IMR-90 (cell line): ENCODE data around the gene MRPL1. TPM values are rescaled to one million over a fixed set of nuclear protein-coding genes. Genes with fewer than 3 reads are reported as not detected.

ENCODE experiments used
- ATAC-seq: fragments of 200-7000 bp; cut with Tn5 transposase; 2 replicates; pipeline ENCODE4 v1.9.1; 2020; ENCODE audit warnings: low read depth, mild to moderate bottlenecking, moderate library complexity
- BruUV-seq: library from RNA; stranded (reverse); fragments of 400-500 nt; replicated peaks from 2 replicates; lab custom pipeline; 2021; lab: Mats Ljungman, UMichigan
- CTCF ChIA-PET: fragments of 300-600 bp; formaldehyde crosslinking; extraction: SDS; loops from one replicate; lab custom pipeline; 2021; ENCODE audit warnings: antibody characterized with exemption; lab: Yijun Ruan, JAX
- POLR2A ChIA-PET: fragments of 300-600 bp; sonication (Branson Sonifier 250); formaldehyde crosslinking; loops from one replicate; lab custom pipeline; 2022; ENCODE audit warnings: antibody characterized with exemption; ENCODE audit not compliant: unreplicated experiment; lab: Charles Lee
- DNase-seq: peaks from one replicate; pipeline ENCODE4 v3.0.0; 2013
- H2AFZ ChIP-seq: replicated peaks from 2 replicates; pipeline ENCODE3; 2013; ENCODE audit warnings: low read length, mild to moderate bottlenecking; ENCODE audit not compliant: poor library complexity
- H2AK5ac ChIP-seq: 2 replicates; pipeline ENCODE4 v1.6.1; 2013; ENCODE audit warnings: low read depth, low read length, inconsistent platforms
- H2AK9ac ChIP-seq: replicated peaks from 2 replicates; pipeline ENCODE3; 2013; ENCODE audit warnings: mild to moderate bottlenecking, low read depth, low read length, moderate library complexity; ENCODE audit not compliant: poor library complexity
- H2BK120ac ChIP-seq: 2 replicates; pipeline ENCODE4 v1.6.1; 2013; ENCODE audit warnings: low read depth, low read length, inconsistent platforms
- H2BK15ac ChIP-seq: 3 replicates; pipeline ENCODE4 v1.6.1; 2013; ENCODE audit warnings: low read depth, low read length, inconsistent platforms
- H2BK20ac ChIP-seq: 2 replicates; pipeline ENCODE4 v1.6.1; 2013; ENCODE audit warnings: low read depth, mild to moderate bottlenecking, inconsistent platforms, low read length, moderate library complexity
- H2BK5ac ChIP-seq: 2 replicates; pipeline ENCODE4 v1.6.1; 2013; ENCODE audit warnings: mild to moderate bottlenecking, low read depth, low read length, inconsistent platforms; ENCODE audit not compliant: poor library complexity, severe bottlenecking
- H3K14ac ChIP-seq: replicated peaks from 2 replicates; pipeline ENCODE4 v1.6.1; 2013; ENCODE audit warnings: low read depth, low read length, inconsistent platforms
- H3K18ac ChIP-seq: 2 replicates; pipeline ENCODE4 v1.6.1; 2013; ENCODE audit warnings: low read depth, low read length, control low read depth
- H3K23ac ChIP-seq: 2 replicates; pipeline ENCODE4 v1.6.1; 2013; ENCODE audit warnings: low read depth, low read length, inconsistent platforms
- H3K27ac ChIP-seq: 2 replicates; pipeline ENCODE4 v1.5.1; 2013; ENCODE audit warnings: mild to moderate bottlenecking, control low read depth, low read length; ENCODE audit not compliant: insufficient read depth
- H3K27me3 ChIP-seq: 2 replicates; pipeline ENCODE4 v1.6.1; 2013; ENCODE audit warnings: low read length; ENCODE audit not compliant: control insufficient read depth, insufficient read depth
- H3K36me3 ChIP-seq: 2 replicates; pipeline ENCODE4 v1.6.1; 2013; ENCODE audit warnings: low read length, mixed read lengths; ENCODE audit not compliant: control insufficient read depth, insufficient read depth
- H3K4ac ChIP-seq: 2 replicates; pipeline ENCODE4 v1.6.1; 2013; ENCODE audit warnings: low read depth, low read length, inconsistent platforms
- H3K4me1 ChIP-seq: 2 replicates; pipeline ENCODE4 v1.6.1; 2013; ENCODE audit warnings: low read length, mixed read lengths; ENCODE audit not compliant: control insufficient read depth, insufficient read depth
- H3K4me2 ChIP-seq: 2 replicates; pipeline ENCODE4 v1.6.1; 2013; ENCODE audit warnings: low read depth, mild to moderate bottlenecking, control low read depth, low read length, moderate library complexity
- H3K4me3 ChIP-seq: 2 replicates; pipeline ENCODE4 v1.5.1; 2013; ENCODE audit warnings: low read depth, mild to moderate bottlenecking, control low read depth, low read length, moderate library complexity; ENCODE audit not compliant: insufficient read depth
- H3K56ac ChIP-seq: 2 replicates; pipeline ENCODE4 v1.6.1; 2013; ENCODE audit warnings: low read length, inconsistent platforms; ENCODE audit not compliant: insufficient read depth; ENCODE audit errors: extremely low read depth
- H3K79me1 ChIP-seq, 2 experiments: 2 replicates each; pipeline ENCODE4 v1.6.1; 2013; ENCODE audit warnings: low read length in 2 of 2, inconsistent platforms in 1 of 2, low read depth in 1 of 2
- H3K9ac ChIP-seq: 2 replicates; pipeline ENCODE4 v1.6.1; 2013; ENCODE audit warnings: low read depth, low read length, control low read depth
- H3K9me1 ChIP-seq: 2 replicates; pipeline ENCODE4 v1.6.1; 2013; ENCODE audit warnings: low read length, inconsistent platforms; ENCODE audit not compliant: insufficient read depth
- H3K9me3 ChIP-seq: 2 replicates; pipeline ENCODE4 v1.6.1; 2013; ENCODE audit warnings: low read length; ENCODE audit not compliant: control insufficient read depth, insufficient read depth
- H4K20me1 ChIP-seq: 2 replicates; pipeline ENCODE4 v1.6.1; 2013; ENCODE audit warnings: low read length, inconsistent platforms; ENCODE audit not compliant: insufficient read depth
- H4K5ac ChIP-seq: 2 replicates; pipeline ENCODE4 v1.6.1; 2013; ENCODE audit warnings: mild to moderate bottlenecking, low read depth, low read length, control low read depth
- H4K8ac ChIP-seq, 2 experiments: 2 replicates each; pipeline ENCODE4 v1.6.1; 2013; ENCODE audit warnings: low read depth in 2 of 2, low read length in 2 of 2, control low read depth in 1 of 2, inconsistent platforms in 1 of 2
- H4K91ac ChIP-seq: 2 replicates; pipeline ENCODE4 v1.6.1; 2013; ENCODE audit warnings: low read depth, low read length, inconsistent platforms; ENCODE audit not compliant: insufficient read depth
- BHLHE40 ChIP-seq: fragments of 150-350 bp; IDR thresholded peaks from 2 replicates; pipeline ENCODE4 v1.6.1; 2016; ENCODE audit warnings: mild to moderate bottlenecking, low read depth, low read length
- CEBPB ChIP-seq: IDR thresholded peaks from 2 replicates; pipeline ENCODE4 v1.6.1; 2012; ENCODE audit warnings: low read depth, low read length, improper control_type of control experiment
- CHD1 ChIP-seq: IDR thresholded peaks from 2 replicates; pipeline ENCODE4 v1.6.1; 2012; ENCODE audit warnings: low read depth, low read length, improper control_type of control experiment
- MAFK ChIP-seq: IDR thresholded peaks from 2 replicates; pipeline ENCODE4 v1.6.1; 2012; ENCODE audit warnings: low read depth, low read length, improper control_type of control experiment
- MAZ ChIP-seq: IDR thresholded peaks from 2 replicates; pipeline ENCODE4 v1.6.1; 2012; ENCODE audit warnings: low read depth, mild to moderate bottlenecking, low read length, improper control_type of control experiment, moderate library complexity, borderline replicate concordance
- MXI1 ChIP-seq: IDR thresholded peaks from 2 replicates; pipeline ENCODE4 v1.6.1; 2012; ENCODE audit warnings: low read depth, mild to moderate bottlenecking, low read length, moderate library complexity, borderline replicate concordance
- WGBS, 2 experiments: methylation state at CpG; one replicate each; pipeline versions ENCODE4 v1.1.5 to v1.1.7; 2013; ENCODE audit warnings: missing lambda C conversion rate in 2 of 2; ENCODE audit not compliant: insufficient read length in 1 of 2; ENCODE audit errors: extremely low coverage in 2 of 2; 5-methylcytosine and 5-hydroxymethylcytosine counted together
- dilution Hi-C: fragments of 300-500 bp; cut with HindIII; formaldehyde crosslinking; loops from one replicate; pipeline ENCODE4 v1.14.3; 2018; ENCODE audit warnings: low sequenced_read_pairs; ENCODE audit not compliant: unreplicated experiment
- in situ Hi-C: fragments of 300-500 bp; cut with MboI; formaldehyde crosslinking; loops from 3 replicates; pipeline ENCODE4 v1.14.3; 2019; ENCODE audit warnings: low sequenced_read_pairs, inconsistent platforms, mixed read lengths
- intact Hi-C: fragments of 100-400 bp; cut with micrococcal nuclease; formaldehyde crosslinking; loops from 2 replicates; pipeline ENCODE4 v1.10.0; 2022
- polyA plus RNA-seq, 3 experiments: library from polyadenylated mRNA; depleted of rRNA; stranded (reverse); fragments of >200 nt; gene quantifications; 2 replicates each; pipeline ENCODE4 v1.2.3, GENCODE V29; 2012; ENCODE audit warnings: low replicate concordance in 1 of 3
- total RNA-seq: library from RNA; depleted of rRNA; stranded (reverse); fragments of >200 nt; gene quantifications from 2 replicates; pipeline ENCODE4 v1.2.3, GENCODE V29; 2012
- TF ChIP-seq, protein P1 (sequence below): fragments of 150-350 bp; IDR thresholded peaks from 2 replicates; pipeline ENCODE4 v1.6.1; 2016; ENCODE audit warnings: low read depth, mild to moderate bottlenecking, low read length, moderate library complexity, borderline replicate concordance
- TF ChIP-seq, protein P2 (sequence below): fragments of 150-350 bp; IDR thresholded peaks from 2 replicates; pipeline ENCODE4 v1.6.1; 2017; ENCODE audit warnings: mild to moderate bottlenecking, antibody characterized with exemption, low read length, low read depth

The MRPL1 gene
- total and polyA plus RNA-seq, 2 of the 4 experiments (the other 2 are of a cell fraction): 13.4 to 22.5 TPM

DNA sequence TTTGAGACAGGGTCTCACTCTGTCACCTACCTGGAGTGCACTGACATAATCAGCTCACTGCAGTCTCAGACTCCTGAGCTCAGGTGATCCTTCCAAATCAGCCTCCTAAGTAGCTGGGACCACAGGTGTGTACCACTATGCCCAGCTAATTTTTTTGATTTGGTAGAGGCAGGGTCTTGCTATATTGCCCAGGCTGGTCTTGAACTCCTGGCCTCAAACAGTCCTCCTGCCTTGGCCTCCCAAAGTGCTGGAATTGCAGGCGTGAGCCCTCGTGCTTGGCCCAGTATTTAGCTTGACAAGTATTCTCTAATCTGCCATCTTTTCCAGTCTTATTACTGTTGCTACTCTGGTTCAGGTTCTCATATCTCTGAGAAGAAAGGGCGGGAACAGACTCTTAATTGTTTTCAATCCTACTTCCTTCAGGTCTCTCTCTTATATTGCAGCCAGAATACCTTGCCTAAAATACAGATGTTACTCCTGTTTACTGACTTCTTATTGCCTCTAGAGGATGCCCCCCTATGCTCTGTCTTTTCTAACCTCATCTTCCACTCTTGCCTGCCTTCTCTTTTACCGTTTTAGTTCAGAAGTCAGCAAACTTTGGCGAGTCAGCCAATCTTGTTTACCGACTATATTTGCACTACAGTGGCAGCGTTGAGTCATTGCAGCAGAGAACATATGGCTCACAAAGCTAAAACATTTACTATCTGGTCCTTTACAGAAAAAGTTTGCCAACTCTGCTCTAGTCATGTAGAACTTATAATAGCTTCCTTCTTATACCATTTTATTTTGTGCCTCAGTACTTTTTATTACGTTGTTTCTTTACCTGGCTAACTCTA, 19.0 kb downstream of the MRPL1 start (continued):
- TF ChIP-seq CEBPB (no peak), BHLHE40 (no peak)

DNA sequence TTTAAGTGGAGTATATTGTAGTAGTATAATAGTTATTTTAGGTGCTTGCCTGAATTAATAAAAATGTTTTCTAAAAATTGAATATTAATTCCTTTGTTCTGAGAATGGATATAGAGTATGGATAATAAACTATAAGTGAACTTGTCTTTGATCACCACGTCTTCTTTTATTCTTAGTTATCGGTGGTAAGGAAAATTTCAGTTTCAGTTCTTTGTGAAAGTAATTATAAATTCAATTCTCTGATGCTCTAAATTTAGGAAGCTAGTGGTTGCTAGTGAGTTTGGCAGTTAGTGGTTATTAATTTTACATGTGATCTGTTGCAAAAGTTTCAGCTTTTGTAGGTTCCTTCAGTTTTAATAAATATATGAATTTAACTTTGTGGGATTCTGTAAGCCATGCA, 30.8 kb downstream of the MRPL1 start:
- no peak overlapping the region for H2AK9ac ChIP-seq
- CTCF ChIA-PET: interaction anchor here (0.7 to 1.3 kb wide), 3 partner anchors 10 to 21 kb away, joined by 3 read pairs; no protein-coding TSS in a partner anchor
- H3K4me3 ChIP-seq: no peak overlapping the region
- no peaks in the 10 kb centered on the region for H4K20me1 ChIP-seq
- no peak overlapping the region for H3K4me2 ChIP-seq
- no peak overlapping the region for H3K23ac ChIP-seq
- no peak overlapping the region for H3K9ac ChIP-seq
- BruUV-seq: no TSS peak
- dilution Hi-C loops: no loop called here
- H3K36me3 ChIP-seq: peaks cover 2% of the 10 kb centered on the region
- H3K4me1 ChIP-seq: no peaks in the 10 kb centered on the region
- H2BK5ac ChIP-seq: no peak overlapping the region
- H2AFZ ChIP-seq: no peak overlapping the region
- no peaks in the 10 kb centered on the region for H3K79me1 ChIP-seq
- H3K56ac ChIP-seq: no peak overlapping the region
- POLR2A ChIA-PET: interaction anchor here (1.1 kb wide), 1 partner anchor 31 kb away, joined by 3 read pairs; the partner anchor contains the start of gene MRPL1
- DNase-seq (no peak), ATAC-seq (no peak)
- no peak overlapping the region for H2BK15ac ChIP-seq
- H3K18ac ChIP-seq: no peak overlapping the region
- no peak overlapping the region for H4K91ac ChIP-seq
- no peak overlapping the region for H4K8ac ChIP-seq
- in situ Hi-C loops: no loop called here
- no peak overlapping the region for H3K27ac ChIP-seq
- no peak overlapping the region for H3K4ac ChIP-seq
- H3K9me3 ChIP-seq: no peaks in the 10 kb centered on the region
- no peaks in the 10 kb centered on the region for H3K27me3 ChIP-seq
- H2BK20ac ChIP-seq: no peak overlapping the region
- TF ChIP-seq, protein P1, sequence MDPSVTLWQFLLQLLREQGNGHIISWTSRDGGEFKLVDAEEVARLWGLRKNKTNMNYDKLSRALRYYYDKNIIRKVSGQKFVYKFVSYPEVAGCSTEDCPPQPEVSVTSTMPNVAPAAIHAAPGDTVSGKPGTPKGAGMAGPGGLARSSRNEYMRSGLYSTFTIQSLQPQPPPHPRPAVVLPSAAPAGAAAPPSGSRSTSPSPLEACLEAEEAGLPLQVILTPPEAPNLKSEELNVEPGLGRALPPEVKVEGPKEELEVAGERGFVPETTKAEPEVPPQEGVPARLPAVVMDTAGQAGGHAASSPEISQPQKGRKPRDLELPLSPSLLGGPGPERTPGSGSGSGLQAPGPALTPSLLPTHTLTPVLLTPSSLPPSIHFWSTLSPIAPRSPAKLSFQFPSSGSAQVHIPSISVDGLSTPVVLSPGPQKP: no peak
- TF ChIP-seq MAFK (no peak), BHLHE40 (no peak), CEBPB (no peak), CHD1 (no peak), MXI1 (no peak), MAZ (no peak)
- TF ChIP-seq, protein P2, sequence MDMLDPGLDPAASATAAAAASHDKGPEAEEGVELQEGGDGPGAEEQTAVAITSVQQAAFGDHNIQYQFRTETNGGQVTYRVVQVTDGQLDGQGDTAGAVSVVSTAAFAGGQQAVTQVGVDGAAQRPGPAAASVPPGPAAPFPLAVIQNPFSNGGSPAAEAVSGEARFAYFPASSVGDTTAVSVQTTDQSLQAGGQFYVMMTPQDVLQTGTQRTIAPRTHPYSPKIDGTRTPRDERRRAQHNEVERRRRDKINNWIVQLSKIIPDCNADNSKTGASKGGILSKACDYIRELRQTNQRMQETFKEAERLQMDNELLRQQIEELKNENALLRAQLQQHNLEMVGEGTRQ: no peak
- H2BK120ac ChIP-seq: no peak overlapping the region
- H3K9me1 ChIP-seq: no peaks in the 10 kb centered on the region
- no CpG with 5 or more reads among the region's 2 CpGs for WGBS, 2 experiments
- H4K5ac ChIP-seq: no peak overlapping the region
- H2AK5ac ChIP-seq: no peak overlapping the region
- intact Hi-C loops: no loop called here
- no peak overlapping the region for H3K14ac ChIP-seq
